Esophagus muscularis mucosa (tissue), 4 donors: ENCODE results near the gene ZNF677. TPM values are rescaled to one million over a fixed set of nuclear protein-coding genes. Genes with fewer than 3 reads are reported as not detected.
"Not testable (repeated sequence)": the region's sequence is repeated elsewhere in the genome, so short reads cannot be mapped to it uniquely, and the experiment has no call there.

Experiments used
- DNase-seq: peaks from one replicate; pipeline ENCODE4 v3.0.0-alpha.2; 2017; ENCODE audit errors: extremely low spot score
- H3K27ac ChIP-seq, 4 donors: fragments of 200-600 bp; sonication (generic); replicated peaks in 1 of 4; 1 replicate in 3 of 4; 2 replicates in 1 of 4; pipeline ENCODE4 v1.5.1; 2016 to 2019; ENCODE audit warnings: mild to moderate bottlenecking in 1 of 4
- H3K27me3 ChIP-seq, 4 donors: fragments of 200-600 bp; sonication (generic); one replicate each; pipeline versions ENCODE4 v1.5.1 to v1.6.0; 2016 to 2019
- H3K36me3 ChIP-seq, 4 donors: fragments of 200-600 bp; sonication (generic); one replicate each; pipeline ENCODE4 v1.5.1; 2016 to 2019
- H3K4me1 ChIP-seq, 4 donors: fragments of 200-600 bp; sonication (generic); one replicate each; pipeline ENCODE4 v1.5.1; 2016 to 2019
- H3K4me3 ChIP-seq, 4 donors: fragments of 200-600 bp; sonication (generic); 1 replicate in 2 of 4; 2 replicates in 2 of 4; pipeline ENCODE4 v1.5.1; 2016 to 2019; ENCODE audit warnings: mild to moderate bottlenecking in 4 of 4, moderate library complexity in 1 of 4
- H3K9me3 ChIP-seq, 4 donors: fragments of 200-600 bp; sonication (generic); 1 replicate in 3 of 4; 2 replicates in 1 of 4; pipeline ENCODE4 v1.5.1; 2016 to 2019
- EP300 ChIP-seq: sonication (generic); formaldehyde crosslinking; IDR thresholded peaks from one replicate; pipeline ENCODE4 v1.6.1; 2017; ENCODE audit warnings: antibody characterized with exemption
- POLR2A ChIP-seq: fragments of 450-650 bp; IDR thresholded peaks from one replicate; pipeline ENCODE4 v1.6.1; 2017; ENCODE audit warnings: antibody characterized with exemption, moderate library complexity, mild to moderate bottlenecking, low read depth
- POLR2AphosphoS5 ChIP-seq, 2 donors: sonication (generic); formaldehyde crosslinking; IDR thresholded peaks; one replicate each; pipeline ENCODE4 v1.6.1; 2017; ENCODE audit warnings: antibody characterized with exemption in 2 of 2
- WGBS: methylation state at CpG from one replicate; pipeline ENCODE4 v1.1.5; 2018; 5-methylcytosine and 5-hydroxymethylcytosine counted together
- intact Hi-C: fragments of 100-400 bp; cut with DNase I; formaldehyde crosslinking; loops from one replicate; pipeline ENCODE4 v1.15.1; 2023
- total RNA-seq, 4 donors: library from RNA; depleted of rRNA; stranded (reverse); fragments of >200 nt; gene quantifications; one replicate each; pipeline versions ENCODE4 v1.1.0 to v1.2.1, GENCODE V29; 2016
- TF ChIP-seq, protein P1 (sequence below), 3 experiments: fragments of 200-600 bp in 2 of 3; fragments of 450-650 bp in 1 of 3; sonication (generic) in 2 of 3; IDR thresholded peaks; one replicate each; pipeline ENCODE4 v1.5.1; 2017 to 2019; ENCODE audit warnings: antibody characterized with exemption in 3 of 3, mild to moderate bottlenecking in 2 of 3, moderate library complexity in 1 of 3

The ZNF677 gene
- total RNA-seq, result 10 to 100 TPM; 15.6 to 22.0 (median 17.1) TPM

DNA sequence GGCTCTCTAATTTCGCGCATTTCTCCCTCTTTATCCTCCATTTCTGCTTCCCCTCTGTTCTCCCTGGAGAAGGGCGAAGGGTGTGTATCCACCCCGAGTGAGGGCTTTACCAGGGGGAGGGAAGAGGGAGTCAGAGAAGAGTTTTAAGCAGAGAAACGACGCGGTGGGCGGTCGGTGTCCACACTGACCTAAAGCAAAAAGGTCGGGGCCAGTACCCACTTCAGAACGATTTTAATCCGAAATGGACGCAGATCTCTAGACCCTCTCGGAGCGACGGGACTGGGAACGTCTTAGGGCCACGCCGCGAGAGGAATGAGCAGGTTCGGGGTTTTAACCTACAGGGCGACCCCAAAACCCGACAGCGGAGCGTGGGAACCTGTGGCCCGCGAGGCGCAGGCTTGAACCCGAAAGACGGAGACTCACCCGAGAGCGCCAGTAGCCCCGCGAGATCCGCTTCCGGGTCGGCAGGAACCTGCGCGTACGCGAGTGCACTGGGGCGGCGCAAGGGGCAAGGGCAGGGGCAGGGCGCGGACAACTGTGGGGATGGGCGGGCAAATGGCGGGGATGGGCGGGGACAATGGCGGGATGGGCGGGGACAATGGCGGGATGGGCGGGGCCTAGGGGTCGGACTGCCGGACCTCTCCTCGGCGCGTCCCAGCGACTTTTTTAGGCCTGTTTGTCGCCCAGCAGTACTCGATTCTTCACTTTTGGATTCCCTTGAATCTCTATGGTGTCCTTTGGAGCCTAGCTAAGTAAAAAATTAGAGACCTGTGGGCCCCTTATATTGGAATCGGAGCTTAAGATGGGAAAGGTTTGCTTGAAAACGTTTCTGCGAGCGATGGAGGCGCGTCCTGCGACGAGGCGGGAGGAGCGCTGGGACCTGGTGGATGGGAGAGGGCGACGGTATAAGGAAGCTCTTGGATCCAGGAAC lies at the start of gene ZNF677:
ZNF677 (minus strand) TSS at position 463 of the 931 bp plus-strand sequence. CDS start 3,323 bp downstream, outside the sequence.
- Histone ChIP-seq H3K36me3 (peaks cover 24 to 35% (median 29%) of the 10 kb centered on the region in 4 donors), H3K9me3 (peaks cover 0 to 14% (median 5%) of the 10 kb centered on the region in 4 donors), H3K4me1 (peaks cover 9 to 25% (median 13%) of the 10 kb centered on the region in 4 donors), H3K27ac (peak within 1 kb of the TSS; percentile 82 to 87 (median 84)), H3K4me3 (peak within 1 kb of the TSS; percentile 67 to 92 (median 80)), H3K27me3 (no peaks in the 10 kb centered on the region)
- intact Hi-C loops, result loop anchor here (5.0 to 10.0 kb wide), 2 partner anchors 57 to 80 kb away; partner anchors contain the start of gene ZNF845
- TF ChIP-seq POLR2A (no peak), POLR2AphosphoS5 (IDR thresholded peaks at IDR 0.05) (peak; percentile 88)
- DNase-seq, result peak; percentile 96
- WGBS, result 3% methylated on average over 49 of the region's 72 CpGs

DNA sequence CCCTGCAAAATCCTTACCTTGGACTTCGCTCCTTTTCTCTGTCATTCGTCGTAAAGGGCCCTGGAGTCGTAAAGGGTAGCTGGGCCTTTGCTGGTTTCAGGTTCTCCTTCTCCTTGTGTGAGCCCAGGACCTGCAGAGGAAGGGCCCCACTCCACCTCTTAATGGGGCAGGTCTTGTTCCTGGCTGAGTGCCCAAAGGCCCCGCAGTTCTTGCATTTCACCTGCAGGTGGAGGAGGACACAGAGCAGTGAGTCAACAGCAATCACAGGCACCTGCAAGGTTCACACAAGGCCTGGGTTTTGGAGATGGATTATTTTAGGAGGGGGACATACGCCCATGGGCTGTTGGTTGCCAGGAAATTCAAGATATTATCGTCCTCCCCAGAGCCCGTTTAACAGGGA lies 46.7 kb upstream of the ZNF677 start:
- no CpG with 5 or more reads among the region's 8 CpGs for WGBS

DNA sequence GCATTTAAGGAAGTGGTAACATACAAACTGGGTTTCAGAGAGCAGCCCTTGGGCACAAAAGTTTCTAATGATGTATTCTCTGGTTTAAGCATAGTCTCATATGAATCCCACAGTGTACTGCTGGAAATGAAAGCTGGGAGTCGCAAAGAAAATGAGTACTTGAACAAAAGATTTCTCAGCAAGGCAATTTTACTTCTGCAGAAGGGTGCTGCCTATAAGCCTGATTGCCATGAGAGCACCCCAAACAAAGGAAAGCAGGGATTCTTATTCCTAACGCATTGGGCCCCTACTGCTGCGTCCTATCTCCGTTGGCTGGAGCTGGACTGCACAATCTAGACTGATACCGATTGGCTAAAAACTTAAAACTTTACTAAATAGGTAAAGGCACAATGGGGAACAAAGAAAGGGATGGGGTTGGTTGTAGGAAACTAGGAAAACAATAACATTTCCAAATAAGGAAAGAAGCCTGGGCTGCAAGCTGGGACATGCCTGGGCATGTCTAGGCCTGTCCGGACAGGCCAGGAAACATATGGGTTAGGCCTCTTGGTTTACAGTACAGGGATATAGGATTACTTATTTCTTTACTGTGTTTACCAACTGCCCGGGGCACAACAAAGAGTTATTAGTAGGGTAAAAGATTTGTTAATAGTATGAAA lies 40.2 kb upstream of the ZNF677 start:
- WGBS, result 72% methylated on average over 7 of the region's 7 CpGs
- Histone ChIP-seq H3K4me1 (no peaks in the 10 kb centered on the region), H3K27me3 (peaks cover 0 to 5% (median 0%) of the 10 kb centered on the region in 4 donors), H3K9me3 (peaks cover 0 to 41% (median 34%) of the 10 kb centered on the region in 4 donors), H3K27ac (no peak overlapping the region), H3K4me3 (no peak overlapping the region), H3K36me3 (no peaks in the 10 kb centered on the region)
- no peak for DNase-seq
- TF ChIP-seq POLR2A (no peak), EP300 (no peak), POLR2AphosphoS5 (IDR thresholded peaks at IDR 0.05) (no peak)
- TF ChIP-seq, protein P1, sequence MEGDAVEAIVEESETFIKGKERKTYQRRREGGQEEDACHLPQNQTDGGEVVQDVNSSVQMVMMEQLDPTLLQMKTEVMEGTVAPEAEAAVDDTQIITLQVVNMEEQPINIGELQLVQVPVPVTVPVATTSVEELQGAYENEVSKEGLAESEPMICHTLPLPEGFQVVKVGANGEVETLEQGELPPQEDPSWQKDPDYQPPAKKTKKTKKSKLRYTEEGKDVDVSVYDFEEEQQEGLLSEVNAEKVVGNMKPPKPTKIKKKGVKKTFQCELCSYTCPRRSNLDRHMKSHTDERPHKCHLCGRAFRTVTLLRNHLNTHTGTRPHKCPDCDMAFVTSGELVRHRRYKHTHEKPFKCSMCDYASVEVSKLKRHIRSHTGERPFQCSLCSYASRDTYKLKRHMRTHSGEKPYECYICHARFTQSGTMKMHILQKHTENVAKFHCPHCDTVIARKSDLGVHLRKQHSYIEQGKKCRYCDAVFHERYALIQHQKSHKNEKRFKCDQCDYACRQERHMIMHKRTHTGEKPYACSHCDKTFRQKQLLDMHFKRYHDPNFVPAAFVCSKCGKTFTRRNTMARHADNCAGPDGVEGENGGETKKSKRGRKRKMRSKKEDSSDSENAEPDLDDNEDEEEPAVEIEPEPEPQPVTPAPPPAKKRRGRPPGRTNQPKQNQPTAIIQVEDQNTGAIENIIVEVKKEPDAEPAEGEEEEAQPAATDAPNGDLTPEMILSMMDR (IDR thresholded peaks at IDR 0.05), result no peak
- intact Hi-C loops, result no loop called here

More for the DNA sequence above, 46.7 kb upstream of the ZNF677 start:
- DNase-seq, H3K4me3 ChIP-seq, H3K9me3 ChIP-seq, H3K27ac ChIP-seq, intact Hi-C loops, H3K36me3 ChIP-seq, H3K4me1 ChIP-seq: not testable (repeated sequence)
- peaks cover 0 to 30% (median 0%) of the 10 kb centered on the region in 4 donors for H3K27me3 ChIP-seq

DNA sequence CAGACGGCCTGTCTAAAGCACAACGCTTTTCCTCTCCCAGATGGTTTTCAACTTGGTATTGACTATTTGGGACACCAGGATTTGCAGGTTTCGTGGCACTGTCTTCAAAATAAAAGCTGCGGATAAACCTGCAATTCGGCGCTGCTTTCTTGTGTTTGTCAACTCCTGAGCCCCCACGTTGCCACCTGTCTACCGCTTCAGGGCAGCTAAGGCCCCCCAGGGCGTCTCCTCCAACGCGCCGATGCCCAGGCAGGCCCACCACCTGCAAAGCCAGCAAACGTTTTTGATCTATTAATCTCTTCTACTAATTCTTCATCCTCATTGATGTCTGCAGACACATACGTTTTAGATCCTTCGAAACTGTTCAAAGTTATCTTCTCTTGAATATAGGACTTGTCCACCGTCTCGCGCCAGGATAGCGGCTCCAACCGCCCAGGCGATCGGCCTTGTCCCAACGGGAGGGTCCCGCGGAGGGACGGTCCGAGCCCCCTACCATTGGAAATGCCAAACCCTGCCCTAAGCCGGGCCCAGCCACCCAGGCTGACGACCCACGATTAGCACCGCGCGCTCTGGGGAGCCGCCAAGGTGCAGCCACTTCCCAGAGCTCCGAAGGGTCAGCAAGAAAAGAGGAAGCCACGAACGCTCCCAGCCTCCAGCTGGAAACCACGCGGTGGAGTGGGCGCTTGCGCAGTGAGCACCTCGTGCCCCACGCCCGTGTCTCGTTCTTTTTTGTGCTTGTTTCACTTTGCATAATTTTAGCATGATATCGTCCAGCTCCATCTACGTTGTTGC lies 36.3 kb upstream of the ZNF677 start:
- Histone ChIP-seq H3K4me3 (no peak overlapping the region), H3K36me3 (no peaks in the 10 kb centered on the region), H3K4me1 (no peaks in the 10 kb centered on the region), H3K9me3 (peaks cover 0 to 36% (median 30%) of the 10 kb centered on the region in 4 donors), H3K27me3 (peaks cover 0 to 5% (median 0%) of the 10 kb centered on the region in 4 donors), H3K27ac (no peak overlapping the region)
- no peak for DNase-seq
- TF ChIP-seq POLR2AphosphoS5 (IDR thresholded peaks at IDR 0.05), result no peak
- TF ChIP-seq, protein P1 (IDR thresholded peaks at IDR 0.05), result no peak
- TF ChIP-seq EP300, result no peak
- TF ChIP-seq POLR2A, result no peak
- intact Hi-C loops, result no loop called here
- WGBS, result 87% methylated on average over 47 of the region's 47 CpGs

DNA sequence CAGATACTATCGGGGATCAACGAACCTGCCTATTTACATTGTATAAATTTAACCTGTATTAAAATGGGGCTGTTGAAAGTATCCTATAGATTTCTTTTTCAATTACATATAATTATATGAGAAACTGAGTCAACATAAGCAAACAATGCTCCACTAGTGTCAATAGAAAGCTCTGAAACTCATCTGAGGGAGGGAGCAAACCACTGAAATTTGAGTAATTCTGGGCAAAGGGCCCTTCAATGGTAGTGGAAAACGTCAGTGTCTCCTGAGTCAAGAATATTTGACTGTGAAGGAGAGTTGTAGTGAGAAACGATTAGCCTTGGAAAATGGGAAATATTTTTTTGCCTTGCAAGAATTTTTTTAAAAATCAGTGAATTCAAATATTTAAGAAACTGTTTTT lies 30.4 kb upstream of the ZNF677 start:
- H3K27ac ChIP-seq, result no peak overlapping the region
- H3K4me3 ChIP-seq, result no peak overlapping the region
- intact Hi-C loops, result no loop called here
- no peaks in the 10 kb centered on the region for H3K9me3 ChIP-seq
- TF ChIP-seq, protein P1 (IDR thresholded peaks at IDR 0.05), result no peak
- TF ChIP-seq POLR2A (no peak), POLR2AphosphoS5 (IDR thresholded peaks at IDR 0.05) (no peak), EP300 (no peak)
- no peaks in the 10 kb centered on the region for H3K4me1 ChIP-seq
- DNase-seq, result no peak
- peaks cover 0 to 4% (median 0%) of the 10 kb centered on the region in 4 donors for H3K27me3 ChIP-seq
- 63% methylated on average over 4 of the region's 4 CpGs for WGBS
- H3K36me3 ChIP-seq, result no peaks in the 10 kb centered on the region

DNA sequence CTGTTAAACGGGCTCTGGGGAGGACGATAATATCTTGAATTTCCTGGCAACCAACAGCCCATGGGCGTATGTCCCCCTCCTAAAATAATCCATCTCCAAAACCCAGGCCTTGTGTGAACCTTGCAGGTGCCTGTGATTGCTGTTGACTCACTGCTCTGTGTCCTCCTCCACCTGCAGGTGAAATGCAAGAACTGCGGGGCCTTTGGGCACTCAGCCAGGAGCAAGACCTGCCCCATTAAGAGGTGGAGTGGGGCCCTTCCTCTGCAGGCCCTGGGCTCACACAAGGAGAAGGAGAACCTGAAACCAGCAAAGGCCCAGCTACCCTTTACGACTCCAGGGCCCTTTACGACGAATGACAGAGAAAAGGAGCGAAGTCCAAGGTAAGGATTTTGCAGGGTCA lies 27.3 kb upstream of the ZNF677 start:
- WGBS, result 33% methylated on average over 2 of the region's 8 CpGs

More for the DNA sequence above, 27.3 kb upstream of the ZNF677 start:
- H3K27ac ChIP-seq, H3K36me3 ChIP-seq, DNase-seq, H3K4me3 ChIP-seq, intact Hi-C loops, H3K4me1 ChIP-seq, H3K9me3 ChIP-seq: not testable (repeated sequence)
- H3K27me3 ChIP-seq, result peaks cover 0 to 24% (median 0%) of the 10 kb centered on the region in 4 donors
